DOHH2 (cell line): ENCODE measurements around the gene SERAC1.

ENCODE experiments used
- H3F3A ChIP-seq: fragments of 200-600 bp; sonication (generic), shearing (Covaris generic); 2 replicates; pipeline ENCODE4 v1.6.0; 2016; ENCODE audit warnings: antibody characterized with exemption, mild to moderate bottlenecking; ENCODE audit not compliant: control insufficient read depth, insufficient read depth
- H3K27ac ChIP-seq: fragments of 200-600 bp; sonication (generic); 2 replicates; pipeline ENCODE4 v1.5.1; 2014; ENCODE audit warnings: low read depth, mild to moderate bottlenecking, low read length, moderate library complexity
- H3K27me3 ChIP-seq: fragments of 200-600 bp; sonication (generic); 2 replicates; pipeline ENCODE4 v1.6.1; 2014; ENCODE audit warnings: mild to moderate bottlenecking, low read length, mixed read lengths; ENCODE audit not compliant: control insufficient read depth
- H3K36me3 ChIP-seq: fragments of 200-600 bp; sonication (generic); 2 replicates; pipeline ENCODE4 v1.6.1; 2014; ENCODE audit warnings: mild to moderate bottlenecking, low read length, moderate library complexity, mixed read lengths; ENCODE audit not compliant: control insufficient read depth
- H3K4me1 ChIP-seq: fragments of 200-600 bp; sonication (generic); 2 replicates; pipeline ENCODE4 v1.6.1; 2014; ENCODE audit warnings: mild to moderate bottlenecking, low read length, mixed read lengths; ENCODE audit not compliant: control insufficient read depth
- H3K4me2 ChIP-seq: fragments of 200-600 bp; sonication (generic); 2 replicates; pipeline ENCODE4 v1.6.0; 2014; ENCODE audit warnings: mild to moderate bottlenecking, low read length, moderate library complexity
- H3K4me3 ChIP-seq: fragments of 200-600 bp; sonication (generic); 2 replicates; pipeline ENCODE4 v1.5.1; 2014; ENCODE audit warnings: mild to moderate bottlenecking, low read length, mixed read lengths
- H3K79me2 ChIP-seq: fragments of 200-600 bp; sonication (generic); 2 replicates; pipeline ENCODE4 v1.6.1; 2014; ENCODE audit warnings: mild to moderate bottlenecking, low read length, mixed read lengths; ENCODE audit not compliant: control insufficient read depth
- H3K9me2 ChIP-seq: fragments of 200-600 bp; sonication (generic); replicated peaks from 2 replicates; pipeline ENCODE4 v1.6.1; 2014; ENCODE audit warnings: mild to moderate bottlenecking, low read length, mixed read lengths; ENCODE audit not compliant: control insufficient read depth
- H3K9me3 ChIP-seq: fragments of 200-600 bp; sonication (generic); 2 replicates; pipeline ENCODE4 v1.6.1; 2014; ENCODE audit warnings: antibody characterized with exemption, low read length, mixed read lengths; ENCODE audit not compliant: control insufficient read depth, insufficient read depth
- H4K20me1 ChIP-seq: fragments of 200-600 bp; sonication (generic); 2 replicates; pipeline ENCODE4 v1.6.0; 2014; ENCODE audit warnings: low read depth, mild to moderate bottlenecking, antibody characterized with exemption, low read length, moderate library complexity; ENCODE audit not compliant: control insufficient read depth, insufficient read depth
- CTCF ChIP-seq: fragments of 200-600 bp; sonication (generic); IDR thresholded peaks from one replicate; pipeline ENCODE4 v1.5.1; 2014; ENCODE audit warnings: antibody characterized with exemption, mild to moderate bottlenecking, low read depth, low read length; ENCODE audit not compliant: poor library complexity, severe bottlenecking
- EZH2phosphoT487 ChIP-seq: fragments of 200-600 bp; sonication (generic); IDR thresholded peaks from 2 replicates; pipeline ENCODE4 v1.6.1; 2017; ENCODE audit warnings: borderline replicate concordance, mild to moderate bottlenecking, antibody characterized with exemption, low read length, moderate library complexity, mixed read lengths

The SERAC1 gene

GRCh38 chr6:158085261-158086053 is 82.6 kb downstream of the SERAC1 start:
- Histone ChIP-seq H3K27ac (no peak overlapping the region), H3F3A (no peaks in the 10 kb centered on the region), H3K4me2 (no peak overlapping the region), H3K4me3 (no peak overlapping the region), H3K79me2 (no peaks in the 10 kb centered on the region), H3K36me3 (no peaks in the 10 kb centered on the region), H4K20me1 (no peaks in the 10 kb centered on the region), H3K9me2 (no peaks in the 10 kb centered on the region), H3K27me3 (no peaks in the 10 kb centered on the region), H3K9me3 (no peaks in the 10 kb centered on the region), H3K4me1 (no peaks in the 10 kb centered on the region)
- no peak for TF ChIP-seq CTCF
- no peak for TF ChIP-seq EZH2phosphoT487

GRCh38 chr6:158083455-158084325 is 84.4 kb downstream of the SERAC1 start:
- Histone ChIP-seq H3K4me1 (no peaks in the 10 kb centered on the region), H3K27me3 (no peaks in the 10 kb centered on the region), H3K4me3 (no peak overlapping the region), H3K9me2 (no peaks in the 10 kb centered on the region), H3F3A (no peaks in the 10 kb centered on the region), H3K4me2 (no peak overlapping the region), H3K27ac (no peak overlapping the region), H4K20me1 (no peaks in the 10 kb centered on the region), H3K79me2 (no peaks in the 10 kb centered on the region), H3K9me3 (no peaks in the 10 kb centered on the region), H3K36me3 (no peaks in the 10 kb centered on the region)
- TF ChIP-seq EZH2phosphoT487 (no peak), CTCF (no peak)

- Histone ChIP-seq H3K27ac (no peak overlapping the region), H3K27me3 (no peaks in the 10 kb centered on the region), H3K36me3 (no peaks in the 10 kb centered on the region), H4K20me1 (no peaks in the 10 kb centered on the region), H3K4me2 (no peak overlapping the region), H3K4me3 (no peak overlapping the region), H3K79me2 (no peaks in the 10 kb centered on the region), H3K9me2 (no peaks in the 10 kb centered on the region), H3K9me3 (no peaks in the 10 kb centered on the region), H3K4me1 (no peaks in the 10 kb centered on the region), H3F3A (no peaks in the 10 kb centered on the region)
- TF ChIP-seq EZH2phosphoT487 (no peak), CTCF (no peak)
These were observed 86.5 kb downstream of the SERAC1 start for GRCh38 chr6:158081657-158081935.
